Measurements from ENCODE around the gene FBXW5. TPM values are rescaled to one million over a fixed set of nuclear protein-coding genes. Genes with fewer than 3 reads are reported as not detected.

FBXW5 gene
- total and polyA plus RNA-seq, 9 of the 15 experiments (the other 6 are each of a cell fraction or from before 2014, with no cell fraction given), result 0.21 to 128 (median 37.0) TPM

DNA sequence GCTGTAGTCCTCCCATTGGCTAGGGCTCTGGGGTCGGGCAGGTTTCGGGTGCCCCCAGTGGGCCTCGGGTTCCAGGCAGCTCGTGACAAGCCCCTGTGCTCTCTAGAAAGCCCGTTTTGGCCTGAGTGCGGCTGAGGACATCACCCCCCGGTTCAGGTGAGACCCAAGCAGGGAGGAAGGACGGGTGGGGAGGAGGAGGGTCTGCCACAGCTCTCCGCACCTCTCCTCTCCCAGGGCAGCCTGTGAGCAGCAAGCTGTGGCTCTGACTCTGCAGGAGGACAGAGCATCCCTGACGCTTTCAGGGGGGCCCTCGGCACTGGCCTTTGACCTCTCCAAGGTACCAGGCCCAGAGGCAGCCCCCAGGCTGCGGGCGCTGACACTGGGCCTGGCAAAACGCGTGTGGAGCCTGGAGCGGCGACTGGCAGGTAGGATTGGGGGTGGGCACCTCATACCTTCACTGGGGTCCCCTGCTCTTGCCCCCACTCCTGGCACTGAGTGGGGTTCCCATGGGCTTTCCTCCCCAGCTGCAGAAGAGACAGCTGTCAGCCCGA, 48.4 kb upstream of the FBXW5 start:
- intact Hi-C loops (cut with micrococcal nuclease) (loop anchor here (5.0 kb wide), 1 partner anchor 46 kb away; the partner anchor contains the start of gene C8G), in situ Hi-C loops (cut with MboI) (no loop called here)
- 6% methylated on average over 17 of the region's 18 CpGs for WGBS (ENCODE audit: insufficient coverage, low coverage, missing lambda C conversion rate)
- BruUV-seq (replicated peaks), result no TSS peak
- H3K27me3 ChIP-seq (ENCODE audit: control insufficient read depth in 2 of 2, insufficient read depth in 2 of 2, low read length in 2 of 2), result no peaks in the 10 kb centered on the region
- ChIA-PET CTCF (ENCODE audit: low intra/inter-chr PET ratio) (no interaction called here), POLR2A (interaction anchor here (0.6 to 1.3 kb wide), 10 partner anchors 8 to 163 kb away, joined by 3 to 6 read pairs (median 4); no protein-coding TSS in a partner anchor)
- no peaks in the 10 kb centered on the region for H3K9me1 ChIP-seq (ENCODE audit: control insufficient read depth, insufficient read depth, low read length)
- no peaks in the 10 kb centered on the region for H4K20me1 ChIP-seq (replicated peaks; ENCODE audit: control insufficient read depth, insufficient read depth, low read length)
- peak overlapping the region; percentile 83 for H3K4me2 ChIP-seq (ENCODE audit: insufficient read depth, low read length)
- peaks cover 30 to 69% of the 10 kb centered on the region in 2 experiments for H3K4me1 ChIP-seq (replicated peaks in 1 of 2; ENCODE audit: control insufficient read depth in 2 of 2, insufficient read depth in 2 of 2, low read length in 2 of 2)
- H3K36me3 ChIP-seq (ENCODE audit: control insufficient read depth, insufficient read depth, low read length), result peaks cover 22% of the 10 kb centered on the region; the same call in 1 of the 3 replicates
- peak overlapping the region; percentile 89; the same call in 1 of the 2 replicates for H2AFZ ChIP-seq (ENCODE audit: low read depth, low read length)
- DNase-seq (ENCODE audit: extremely low read depth in 1 of 4, low spot score in 3 of 4) (no peak), ATAC-seq (no peak), FAIRE-seq (no peak)
- TF ChIP-seq FIP1L1 (IDR thresholded peaks at IDR 0.05; ENCODE audit: low read depth, low read length, poor library complexity, severe bottlenecking), result peak; percentile 11
- peak; percentile 0; the same call in 1 of the 2 replicates for TF ChIP-seq ZNF431 (CRISPR knock-in tag; IDR thresholded peaks at IDR 0.05)
- TF ChIP-seq FOXA3 (CRISPR knock-in tag; conservative IDR thresholded peaks at IDR 0.05 in 1 of 2, IDR thresholded peaks at IDR 0.05 in 1 of 2), result no peak
- peak; percentile 12 for TF ChIP-seq PCBP1 (IDR thresholded peaks at IDR 0.05; ENCODE audit: low read depth, low read length, poor library complexity, severe bottlenecking)
- TF ChIP-seq, protein P1, sequence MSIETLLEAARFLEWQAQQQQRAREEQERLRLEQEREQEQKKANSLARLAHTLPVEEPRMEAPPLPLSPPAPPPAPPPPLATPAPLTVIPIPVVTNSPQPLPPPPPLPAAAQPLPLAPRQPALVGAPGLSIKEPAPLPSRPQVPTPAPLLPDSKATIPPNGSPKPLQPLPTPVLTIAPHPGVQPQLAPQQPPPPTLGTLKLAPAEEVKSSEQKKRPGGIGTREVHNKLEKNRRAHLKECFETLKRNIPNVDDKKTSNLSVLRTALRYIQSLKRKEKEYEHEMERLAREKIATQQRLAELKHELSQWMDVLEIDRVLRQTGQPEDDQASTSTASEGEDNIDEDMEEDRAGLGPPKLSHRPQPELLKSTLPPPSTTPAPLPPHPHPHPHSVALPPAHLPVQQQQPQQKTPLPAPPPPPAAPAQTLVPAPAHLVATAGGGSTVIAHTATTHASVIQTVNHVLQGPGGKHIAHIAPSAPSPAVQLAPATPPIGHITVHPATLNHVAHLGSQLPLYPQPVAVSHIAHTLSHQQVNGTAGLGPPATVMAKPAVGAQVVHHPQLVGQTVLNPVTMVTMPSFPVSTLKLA (conservative IDR thresholded peaks at IDR 0.05), result 0 out of 4 replicates have a peak, but pooled peaks of 1 of the 2 experiments have one; percentile 10
- TF ChIP-seq ZNF263 (CRISPR knock-in tag; IDR thresholded peaks at IDR 0.05; ENCODE audit: borderline replicate concordance), result peak; percentile 91
- TF ChIP-seq, protein P2, sequence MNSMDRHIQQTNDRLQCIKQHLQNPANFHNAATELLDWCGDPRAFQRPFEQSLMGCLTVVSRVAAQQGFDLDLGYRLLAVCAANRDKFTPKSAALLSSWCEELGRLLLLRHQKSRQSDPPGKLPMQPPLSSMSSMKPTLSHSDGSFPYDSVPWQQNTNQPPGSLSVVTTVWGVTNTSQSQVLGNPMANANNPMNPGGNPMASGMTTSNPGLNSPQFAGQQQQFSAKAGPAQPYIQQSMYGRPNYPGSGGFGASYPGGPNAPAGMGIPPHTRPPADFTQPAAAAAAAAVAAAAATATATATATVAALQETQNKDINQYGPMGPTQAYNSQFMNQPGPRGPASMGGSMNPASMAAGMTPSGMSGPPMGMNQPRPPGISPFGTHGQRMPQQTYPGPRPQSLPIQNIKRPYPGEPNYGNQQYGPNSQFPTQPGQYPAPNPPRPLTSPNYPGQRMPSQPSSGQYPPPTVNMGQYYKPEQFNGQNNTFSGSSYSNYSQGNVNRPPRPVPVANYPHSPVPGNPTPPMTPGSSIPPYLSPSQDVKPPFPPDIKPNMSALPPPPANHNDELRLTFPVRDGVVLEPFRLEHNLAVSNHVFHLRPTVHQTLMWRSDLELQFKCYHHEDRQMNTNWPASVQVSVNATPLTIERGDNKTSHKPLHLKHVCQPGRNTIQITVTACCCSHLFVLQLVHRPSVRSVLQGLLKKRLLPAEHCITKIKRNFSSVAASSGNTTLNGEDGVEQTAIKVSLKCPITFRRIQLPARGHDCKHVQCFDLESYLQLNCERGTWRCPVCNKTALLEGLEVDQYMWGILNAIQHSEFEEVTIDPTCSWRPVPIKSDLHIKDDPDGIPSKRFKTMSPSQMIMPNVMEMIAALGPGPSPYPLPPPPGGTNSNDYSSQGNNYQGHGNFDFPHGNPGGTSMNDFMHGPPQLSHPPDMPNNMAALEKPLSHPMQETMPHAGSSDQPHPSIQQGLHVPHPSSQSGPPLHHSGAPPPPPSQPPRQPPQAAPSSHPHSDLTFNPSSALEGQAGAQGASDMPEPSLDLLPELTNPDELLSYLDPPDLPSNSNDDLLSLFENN (IDR thresholded peaks at IDR 0.05; ENCODE audit: low read depth in 2 of 2, low read length in 2 of 2), result no peak
- TF ChIP-seq, protein P3, sequence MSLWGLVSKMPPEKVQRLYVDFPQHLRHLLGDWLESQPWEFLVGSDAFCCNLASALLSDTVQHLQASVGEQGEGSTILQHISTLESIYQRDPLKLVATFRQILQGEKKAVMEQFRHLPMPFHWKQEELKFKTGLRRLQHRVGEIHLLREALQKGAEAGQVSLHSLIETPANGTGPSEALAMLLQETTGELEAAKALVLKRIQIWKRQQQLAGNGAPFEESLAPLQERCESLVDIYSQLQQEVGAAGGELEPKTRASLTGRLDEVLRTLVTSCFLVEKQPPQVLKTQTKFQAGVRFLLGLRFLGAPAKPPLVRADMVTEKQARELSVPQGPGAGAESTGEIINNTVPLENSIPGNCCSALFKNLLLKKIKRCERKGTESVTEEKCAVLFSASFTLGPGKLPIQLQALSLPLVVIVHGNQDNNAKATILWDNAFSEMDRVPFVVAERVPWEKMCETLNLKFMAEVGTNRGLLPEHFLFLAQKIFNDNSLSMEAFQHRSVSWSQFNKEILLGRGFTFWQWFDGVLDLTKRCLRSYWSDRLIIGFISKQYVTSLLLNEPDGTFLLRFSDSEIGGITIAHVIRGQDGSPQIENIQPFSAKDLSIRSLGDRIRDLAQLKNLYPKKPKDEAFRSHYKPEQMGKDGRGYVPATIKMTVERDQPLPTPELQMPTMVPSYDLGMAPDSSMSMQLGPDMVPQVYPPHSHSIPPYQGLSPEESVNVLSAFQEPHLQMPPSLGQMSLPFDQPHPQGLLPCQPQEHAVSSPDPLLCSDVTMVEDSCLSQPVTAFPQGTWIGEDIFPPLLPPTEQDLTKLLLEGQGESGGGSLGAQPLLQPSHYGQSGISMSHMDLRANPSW (CRISPR knock-in tag; IDR thresholded peaks at IDR 0.05), result 0 out of 2 replicates have a peak, but pooled peaks have one; percentile 5
- H3K79me2 ChIP-seq (ENCODE audit: control insufficient read depth, insufficient read depth, low read length), result peaks cover 18% of the 10 kb centered on the region
- H3K9me3 ChIP-seq (replicated peaks; ENCODE audit: control insufficient read depth, insufficient read depth, low read depth, low read length), result peaks cover 6% of the 10 kb centered on the region
- H3K9ac ChIP-seq (ENCODE audit: insufficient read depth in 1 of 2, low read depth in 2 of 2, low read length in 2 of 2), result peak overlapping the region; percentile 79 to 97
- peak overlapping the region; percentile 87 for H3K4me3 ChIP-seq
- H3K27ac ChIP-seq (ENCODE audit: extremely low read depth, low read depth, low read length), result peak overlapping the region; percentile 89

Data from K562 (cell line).